ENCODE data around the gene LHX4. TPM values are rescaled to one million over a fixed set of nuclear protein-coding genes. Genes with fewer than 3 reads are reported as not detected.

Gene LHX4
- total RNA-seq, 1 donor from 2014 or later = 0.36 TPM

DNA sequence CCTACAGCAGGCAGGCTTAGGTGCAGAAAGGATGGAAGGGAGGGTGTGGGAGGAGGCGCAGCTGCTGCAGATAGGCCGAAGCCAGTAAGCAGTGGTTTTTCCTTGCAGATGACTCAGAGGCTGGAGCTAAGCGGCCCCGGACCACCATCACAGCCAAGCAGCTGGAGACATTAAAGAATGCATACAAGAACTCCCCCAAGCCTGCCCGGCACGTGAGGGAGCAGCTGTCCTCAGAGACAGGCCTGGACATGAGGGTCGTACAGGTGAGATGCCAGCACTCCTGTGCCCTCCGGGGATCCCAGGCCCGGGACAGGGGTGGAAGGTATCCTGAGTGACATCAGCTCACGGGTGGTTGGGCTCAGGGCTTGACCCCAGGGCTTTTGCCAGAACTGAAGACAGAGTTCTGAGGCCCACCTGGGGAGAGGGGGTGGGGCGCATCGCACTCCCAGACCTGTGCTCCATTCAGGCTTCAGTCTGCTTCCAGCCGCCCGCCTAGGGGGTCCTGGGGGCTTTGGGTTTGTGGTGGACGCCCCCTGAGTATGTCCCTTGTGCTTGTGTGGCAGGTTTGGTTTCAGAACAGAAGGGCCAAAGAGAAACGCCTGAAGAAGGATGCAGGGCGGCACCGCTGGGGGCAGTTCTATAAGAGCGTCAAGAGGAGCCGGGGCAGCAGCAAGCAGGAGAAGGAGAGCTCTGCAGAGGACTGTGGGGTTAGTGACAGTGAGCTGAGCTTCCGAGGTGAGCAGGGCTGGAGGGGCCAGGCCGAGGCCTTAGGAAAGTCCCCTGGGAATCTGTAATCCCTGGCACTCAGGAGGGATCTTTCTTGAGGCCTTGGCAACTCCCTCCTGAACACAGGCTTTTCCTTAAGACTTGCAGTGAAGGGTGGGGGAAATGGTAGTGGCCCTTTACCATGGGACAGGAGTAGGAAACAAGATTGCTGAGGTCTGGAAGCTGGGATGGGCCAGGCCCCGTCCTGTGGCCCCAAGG lies 41.5 kb downstream of the LHX4 start:
- peaks cover 4% of the 10 kb centered on the region for H4K20me1 ChIP-seq (ENCODE audit: insufficient read depth, low read length)

DNA sequence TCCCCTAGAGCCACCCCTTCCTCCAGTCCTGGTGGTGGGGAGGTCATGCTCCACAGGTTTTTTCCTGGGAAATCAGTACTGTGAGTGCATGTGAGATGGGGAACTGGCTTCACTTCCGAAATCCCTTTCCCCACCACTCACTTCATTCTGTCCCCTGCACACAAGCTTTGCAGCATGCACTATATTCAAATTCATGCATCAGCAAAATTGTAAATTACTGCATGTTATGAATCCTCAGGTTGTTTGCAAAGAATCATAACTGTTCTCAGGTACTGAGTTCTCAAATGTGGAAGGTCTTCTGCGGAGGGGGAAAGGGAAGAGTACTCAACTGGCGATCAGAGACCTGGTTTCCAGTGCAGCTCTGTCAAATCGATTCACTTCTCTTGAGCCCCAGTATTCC lies 42.3 kb downstream of the LHX4 start:
- Histone ChIP-seq H3K4me1 (ENCODE audit: insufficient read depth, low read length) (peaks cover 8% of the 10 kb centered on the region), H3K27me3 (ENCODE audit: insufficient read depth, low read length) (no peaks in the 10 kb centered on the region), H4K20me1 (ENCODE audit: insufficient read depth, low read length) (peaks cover 4% of the 10 kb centered on the region), H3K9me3 (ENCODE audit: insufficient read depth, low read depth, low read length) (no peaks in the 10 kb centered on the region), H3K4me2 (ENCODE audit: low read length) (no peak overlapping the region), H3K4me3 (ENCODE audit: insufficient read depth, low read depth, low read length) (no peak overlapping the region), H3K27ac (ENCODE audit: low read depth, low read length) (no peak overlapping the region), H3K79me2 (ENCODE audit: insufficient read depth, low read length) (no peaks in the 10 kb centered on the region), H2AFZ (ENCODE audit: low read depth, low read length) (no peak overlapping the region), H3K9ac (ENCODE audit: low read length) (no peak overlapping the region), H3K36me3 (ENCODE audit: insufficient read depth, low read length) (peaks cover 3% of the 10 kb centered on the region)
- H3K9me3 Mint-ChIP-seq (ENCODE audit: unreplicated experiment) = peaks cover 6% of the 10 kb centered on the region
- H3K4me1 Mint-ChIP-seq (ENCODE audit: low read depth, unreplicated experiment) = peaks cover 27% of the 10 kb centered on the region
- H3K27ac Mint-ChIP-seq (ENCODE audit: unreplicated experiment) = peak overlapping the region; percentile 7
- DNase-seq (ENCODE audit: low read depth) (no peak), FAIRE-seq (no peak)
- no peak overlapping the region for H3K4me3 Mint-ChIP-seq (ENCODE audit: unreplicated experiment)
- H3K36me3 Mint-ChIP-seq (ENCODE audit: low read depth, unreplicated experiment) = peaks cover 43% of the 10 kb centered on the region
- no peak for TF ChIP-seq EZH2 (IDR thresholded peaks at IDR 0.05; ENCODE audit: insufficient read depth, low read length)
- TF ChIP-seq, protein P1, sequence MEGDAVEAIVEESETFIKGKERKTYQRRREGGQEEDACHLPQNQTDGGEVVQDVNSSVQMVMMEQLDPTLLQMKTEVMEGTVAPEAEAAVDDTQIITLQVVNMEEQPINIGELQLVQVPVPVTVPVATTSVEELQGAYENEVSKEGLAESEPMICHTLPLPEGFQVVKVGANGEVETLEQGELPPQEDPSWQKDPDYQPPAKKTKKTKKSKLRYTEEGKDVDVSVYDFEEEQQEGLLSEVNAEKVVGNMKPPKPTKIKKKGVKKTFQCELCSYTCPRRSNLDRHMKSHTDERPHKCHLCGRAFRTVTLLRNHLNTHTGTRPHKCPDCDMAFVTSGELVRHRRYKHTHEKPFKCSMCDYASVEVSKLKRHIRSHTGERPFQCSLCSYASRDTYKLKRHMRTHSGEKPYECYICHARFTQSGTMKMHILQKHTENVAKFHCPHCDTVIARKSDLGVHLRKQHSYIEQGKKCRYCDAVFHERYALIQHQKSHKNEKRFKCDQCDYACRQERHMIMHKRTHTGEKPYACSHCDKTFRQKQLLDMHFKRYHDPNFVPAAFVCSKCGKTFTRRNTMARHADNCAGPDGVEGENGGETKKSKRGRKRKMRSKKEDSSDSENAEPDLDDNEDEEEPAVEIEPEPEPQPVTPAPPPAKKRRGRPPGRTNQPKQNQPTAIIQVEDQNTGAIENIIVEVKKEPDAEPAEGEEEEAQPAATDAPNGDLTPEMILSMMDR (IDR thresholded peaks at IDR 0.05; ENCODE audit: insufficient read depth, low read depth, low read length) = no peak
- H3K27me3 Mint-ChIP-seq (ENCODE audit: low read depth, unreplicated experiment) = no peaks in the 10 kb centered on the region

More for the DNA sequence above, 41.5 kb downstream of the LHX4 start:
- DNase-seq (ENCODE audit: low read depth) (peak; percentile 81), FAIRE-seq (no peak)
- no peaks in the 10 kb centered on the region for H3K79me2 ChIP-seq (ENCODE audit: insufficient read depth, low read length)
- no peak overlapping the region for H3K9ac ChIP-seq (ENCODE audit: low read length)
- Mint-ChIP-seq H3K27me3 (ENCODE audit: low read depth, unreplicated experiment) (no peaks in the 10 kb centered on the region), H3K27ac (ENCODE audit: unreplicated experiment) (no peak overlapping the region), H3K9me3 (ENCODE audit: unreplicated experiment) (peaks cover 6% of the 10 kb centered on the region), H3K4me3 (ENCODE audit: unreplicated experiment) (no peak overlapping the region), H3K36me3 (ENCODE audit: low read depth, unreplicated experiment) (peaks cover 43% of the 10 kb centered on the region), H3K4me1 (ENCODE audit: low read depth, unreplicated experiment) (peaks cover 27% of the 10 kb centered on the region)
- H3K27me3 ChIP-seq (ENCODE audit: insufficient read depth, low read length) = no peaks in the 10 kb centered on the region
- TF ChIP-seq, protein P1 (IDR thresholded peaks at IDR 0.05; ENCODE audit: insufficient read depth, low read depth, low read length) = no peak
- no peak for TF ChIP-seq EZH2 (IDR thresholded peaks at IDR 0.05; ENCODE audit: insufficient read depth, low read length)
- H3K36me3 ChIP-seq (ENCODE audit: insufficient read depth, low read length) = peaks cover 3% of the 10 kb centered on the region
- H3K4me3 ChIP-seq (ENCODE audit: insufficient read depth, low read depth, low read length) = no peak overlapping the region
- H3K4me1 ChIP-seq (ENCODE audit: insufficient read depth, low read length) = peaks cover 8% of the 10 kb centered on the region
- no peaks in the 10 kb centered on the region for H3K9me3 ChIP-seq (ENCODE audit: insufficient read depth, low read depth, low read length)
- no peak overlapping the region for H2AFZ ChIP-seq (ENCODE audit: low read depth, low read length)
- H3K27ac ChIP-seq (ENCODE audit: low read depth, low read length) = no peak overlapping the region
- H3K4me2 ChIP-seq (ENCODE audit: low read length) = peak overlapping the region; percentile 41

DNA sequence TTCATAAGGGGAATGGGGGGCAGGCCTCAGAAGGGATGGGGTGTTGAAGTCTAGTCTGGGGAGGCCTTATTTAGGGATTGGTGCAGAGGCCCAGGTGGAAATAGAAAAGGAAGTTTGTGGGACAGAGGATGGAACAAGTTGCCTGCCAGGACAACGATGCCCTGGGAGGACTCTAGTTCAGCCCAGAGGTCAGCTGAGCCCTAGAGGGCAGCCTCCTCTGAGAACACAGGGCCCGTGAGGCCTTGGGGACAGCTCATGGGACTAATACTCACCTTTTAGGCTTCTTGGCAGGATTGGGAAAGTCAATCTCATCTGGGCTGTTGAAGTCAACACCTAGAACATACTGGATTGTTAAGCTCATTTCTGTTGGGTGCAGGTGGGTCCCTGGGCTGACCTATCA lies 43.0 kb downstream of the LHX4 start:
- TF ChIP-seq EZH2 (IDR thresholded peaks at IDR 0.05; ENCODE audit: insufficient read depth, low read length) = no peak
- TF ChIP-seq, protein P1 (IDR thresholded peaks at IDR 0.05; ENCODE audit: insufficient read depth, low read depth, low read length) = no peak
- no peak overlapping the region for H2AFZ ChIP-seq (ENCODE audit: low read depth, low read length)
- peaks cover 22% of the 10 kb centered on the region for H3K4me1 Mint-ChIP-seq (ENCODE audit: low read depth, unreplicated experiment)
- no peak overlapping the region for H3K4me3 ChIP-seq (ENCODE audit: insufficient read depth, low read depth, low read length)
- H3K9ac ChIP-seq (ENCODE audit: low read length) = no peak overlapping the region
- DNase-seq (ENCODE audit: low read depth) = no peak
- FAIRE-seq = no peak
- H3K4me1 ChIP-seq (ENCODE audit: insufficient read depth, low read length) = peaks cover 8% of the 10 kb centered on the region
- no peak overlapping the region for H3K4me3 Mint-ChIP-seq (ENCODE audit: unreplicated experiment)
- no peak overlapping the region for H3K27ac Mint-ChIP-seq (ENCODE audit: unreplicated experiment)
- peaks cover 44% of the 10 kb centered on the region for H3K36me3 Mint-ChIP-seq (ENCODE audit: low read depth, unreplicated experiment)
- peaks cover 4% of the 10 kb centered on the region for H4K20me1 ChIP-seq (ENCODE audit: insufficient read depth, low read length)
- no peak overlapping the region for H3K4me2 ChIP-seq (ENCODE audit: low read length)
- H3K9me3 ChIP-seq (ENCODE audit: insufficient read depth, low read depth, low read length) = no peaks in the 10 kb centered on the region
- no peaks in the 10 kb centered on the region for H3K27me3 Mint-ChIP-seq (ENCODE audit: low read depth, unreplicated experiment)
- no peaks in the 10 kb centered on the region for H3K79me2 ChIP-seq (ENCODE audit: insufficient read depth, low read length)
- H3K36me3 ChIP-seq (ENCODE audit: insufficient read depth, low read length) = peaks cover 3% of the 10 kb centered on the region
- no peaks in the 10 kb centered on the region for H3K27me3 ChIP-seq (ENCODE audit: insufficient read depth, low read length)
- no peak overlapping the region for H3K27ac ChIP-seq (ENCODE audit: low read depth, low read length)
- peaks cover 6% of the 10 kb centered on the region for H3K9me3 Mint-ChIP-seq (ENCODE audit: unreplicated experiment)

Measured in astrocyte (in vitro differentiated cells and primary cell).